NCI-H146 (cell line): Measurements from ENCODE around the gene SNCAIP.

Experiments used
- DNase-seq: peaks from one replicate; lab custom pipeline; 2025; lab: John Stamatoyannopoulos, UW

SNCAIP gene

GRCh38 chr5:122507045-122507444, 195.0 kb downstream of the SNCAIP start:
- DNase-seq, result no peak

DNA sequence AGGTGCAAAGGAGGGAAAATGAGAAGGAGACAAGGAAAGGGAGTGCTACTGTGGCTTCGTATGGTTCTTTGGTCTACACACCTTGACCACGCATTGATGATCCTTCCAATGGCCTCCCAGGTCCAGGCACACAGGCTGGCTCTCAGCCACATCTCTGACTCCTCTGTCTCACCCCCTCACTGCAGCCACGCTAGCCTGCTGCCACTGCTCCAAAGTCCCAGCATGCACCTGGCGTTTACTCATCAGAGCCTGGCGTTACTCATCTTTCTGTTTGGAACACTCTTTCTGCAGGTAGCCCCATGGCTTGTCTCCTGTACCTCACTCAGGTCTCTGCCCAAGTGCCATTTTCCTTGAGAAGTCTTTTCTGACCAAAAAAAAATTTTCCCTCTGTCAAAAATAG, 195.5 kb downstream of the SNCAIP start:
- DNase-seq, result no peak

DNA sequence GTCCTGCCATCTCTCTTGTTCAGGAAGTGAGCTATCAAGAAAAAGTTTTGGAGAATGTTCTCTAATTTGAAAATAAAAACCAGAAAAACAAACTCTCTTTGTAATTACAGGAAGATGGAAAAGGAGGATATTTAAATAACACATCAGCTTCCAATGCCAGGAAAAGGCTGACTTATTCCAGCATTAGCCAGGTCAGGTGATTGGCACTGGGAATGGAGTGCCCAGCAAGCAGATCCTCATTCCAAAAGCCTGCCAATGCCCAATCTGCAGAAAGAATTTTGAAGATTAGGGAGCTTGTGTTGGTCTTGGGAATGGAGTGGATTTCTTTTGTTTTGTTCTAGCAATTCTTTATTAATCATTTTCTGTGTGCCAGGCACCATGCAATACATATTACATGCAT, 196.6 kb downstream of the SNCAIP start:
- DNase-seq, result no peak
